BLaER1 treated with 17β-estradiol and CSF1 and Interleukin-3, amounts not matched to agents 10 nM and 100 nM (cell line): ENCODE measurements around the gene MYL7.

Experiments used
- H3K27ac ChIP-seq, 11 experiments: shearing (Covaris generic); formaldehyde crosslinking; 2 replicates each; pipeline ENCODE4 v1.8.1; 2022
- H3K27me3 ChIP-seq, 11 experiments: shearing (Covaris generic); formaldehyde crosslinking; 2 replicates each; pipeline ENCODE4 v1.8.1; 2022
- H3K36me3 ChIP-seq, 11 experiments: shearing (Covaris generic); formaldehyde crosslinking; 2 replicates each; pipeline ENCODE4 v1.8.1; 2022
- H3K4me1 ChIP-seq, 10 experiments: shearing (Covaris generic); formaldehyde crosslinking; 2 replicates each; pipeline ENCODE4 v1.8.1; 2022
- H3K4me2 ChIP-seq, 11 experiments: shearing (Covaris generic); formaldehyde crosslinking; 2 replicates each; pipeline ENCODE4 v1.8.1; 2022
- H3K4me3 ChIP-seq, 10 experiments: shearing (Covaris generic); formaldehyde crosslinking; 2 replicates each; pipeline ENCODE4 v1.8.1; 2022
- H3K9ac ChIP-seq, 11 experiments: shearing (Covaris generic); formaldehyde crosslinking; 2 replicates each; pipeline ENCODE4 v1.8.1; 2022
- H3K9me3 ChIP-seq, 11 experiments: shearing (Covaris generic); formaldehyde crosslinking; replicated peaks in 1 of 11; 2 replicates each; pipeline ENCODE4 v1.8.1; 2022
- H4K20me1 ChIP-seq, 11 experiments: shearing (Covaris generic); formaldehyde crosslinking; 2 replicates each; pipeline ENCODE4 v1.8.1; 2022
- Cebpa-rat ChIP-seq, 11 experiments: shearing (Covaris generic); IDR thresholded peaks; 2 replicates each; pipeline ENCODE4 v1.8.1; 2022

Gene MYL7

DNA sequence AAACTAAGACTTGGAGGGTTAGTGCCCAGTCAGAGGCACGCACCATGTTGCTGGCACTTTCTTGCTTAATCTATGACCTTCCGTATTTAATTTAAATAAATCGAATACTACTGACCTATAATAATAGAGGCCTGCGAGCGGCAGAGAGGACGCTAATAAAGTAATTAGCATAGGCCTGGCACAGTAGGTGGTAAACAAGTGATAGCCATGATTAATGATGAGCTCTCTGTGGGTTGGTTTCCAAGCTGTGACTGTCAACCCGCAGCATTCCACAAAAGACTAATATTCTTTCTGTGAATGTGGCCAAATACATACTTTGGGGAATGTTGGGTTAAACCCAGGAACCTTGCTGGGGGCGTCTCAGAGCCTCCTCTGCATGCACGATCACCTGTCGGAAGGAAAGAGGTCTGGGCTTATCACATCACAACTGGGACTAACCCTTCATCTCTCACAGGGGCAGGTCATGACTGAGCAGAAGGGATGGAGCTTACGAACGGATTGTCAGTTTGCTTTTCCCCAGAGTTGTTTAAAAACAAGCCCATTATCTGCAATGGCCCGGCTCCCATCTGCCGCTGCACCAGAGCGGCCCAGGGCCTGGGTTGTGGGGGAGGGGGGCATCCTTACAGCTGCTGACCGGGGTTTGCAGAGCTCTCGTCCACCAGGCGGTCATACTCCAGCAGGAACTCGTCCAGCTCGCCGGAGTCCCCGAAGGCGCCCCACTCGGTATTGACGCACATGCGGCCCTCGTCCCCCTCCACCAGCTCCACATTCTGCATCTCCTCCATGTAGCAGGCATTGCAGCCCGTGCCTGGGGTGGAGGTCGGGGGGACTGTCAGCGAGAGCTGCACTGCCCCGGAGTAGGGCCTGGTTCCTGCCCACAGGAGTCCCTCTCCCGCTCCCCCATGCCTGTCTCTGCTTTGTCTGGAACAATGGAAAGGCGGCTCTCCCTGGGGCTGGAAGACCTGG, 6.2 kb upstream of the MYL7 start:
- H3K27me3 ChIP-seq, result peaks cover 0 to 8% (median 0%) of the 10 kb centered on the region in 11 experiments; a peak in 4 of 22 replicates
- H3K27ac ChIP-seq, result no peak overlapping the region
- no peaks in the 10 kb centered on the region for H3K9me3 ChIP-seq

DNA sequence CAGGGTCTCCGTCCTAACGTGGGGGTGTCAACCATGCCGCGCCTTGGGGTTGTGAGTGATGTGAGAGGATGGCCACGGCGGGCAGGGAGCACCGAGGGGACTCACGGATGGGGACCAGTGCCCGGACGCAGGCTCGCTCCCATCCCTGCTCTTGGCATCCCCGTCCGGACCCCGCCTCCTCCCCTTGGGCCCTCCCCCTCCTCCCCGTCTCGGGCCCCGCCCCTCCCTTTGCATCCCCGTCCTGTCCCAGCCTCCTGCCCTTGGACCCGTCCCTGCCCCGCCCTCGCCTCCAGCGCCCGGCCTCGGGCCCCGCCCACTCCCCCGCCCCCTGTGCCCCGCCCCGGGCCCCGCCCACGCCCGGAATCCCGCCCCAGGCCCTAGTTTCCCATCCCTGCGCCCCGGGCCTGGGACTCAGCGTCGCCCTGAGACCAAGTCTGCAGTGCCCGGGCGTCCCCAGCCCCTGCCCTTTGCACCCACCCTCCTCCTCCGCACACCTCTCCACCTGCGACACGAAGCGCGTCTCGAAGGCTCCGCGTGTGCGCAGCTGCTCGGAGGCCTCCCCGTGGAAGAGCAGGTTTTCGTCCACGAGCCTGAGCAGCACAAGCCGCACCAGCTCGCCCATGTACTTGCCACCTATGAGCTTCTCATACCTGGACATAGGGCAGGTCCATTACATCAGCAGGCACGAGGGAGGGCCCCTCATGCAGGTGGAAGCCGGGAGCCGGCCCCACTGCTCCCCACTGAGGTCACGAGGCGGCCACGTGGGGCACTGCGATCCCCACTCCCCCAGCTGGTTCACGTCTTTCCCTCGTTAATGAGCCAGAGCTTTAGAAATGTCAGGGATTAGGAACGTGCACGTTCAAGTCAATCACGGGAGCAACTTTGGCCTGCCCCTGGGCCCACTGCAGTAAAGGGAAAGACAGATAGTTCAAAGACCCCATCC, 5.1 kb upstream of the MYL7 start:
- H3K9ac ChIP-seq, result peak overlapping the region in 9 of 11 experiments; percentile 14 to 61 (median 48); a peak in 11 of 22 replicates
- no peaks in the 10 kb centered on the region for H3K36me3 ChIP-seq
- no peaks in the 10 kb centered on the region; a peak in 1 of 22 replicates for H4K20me1 ChIP-seq
- H3K27ac ChIP-seq, result no peak overlapping the region
- H3K9me3 ChIP-seq, result no peaks in the 10 kb centered on the region
- H3K27me3 ChIP-seq, result peaks cover 0 to 8% (median 0%) of the 10 kb centered on the region in 11 experiments; a peak in 4 of 22 replicates
- peaks cover 6 to 32% (median 16%) of the 10 kb centered on the region in 10 experiments; a peak in 19 of 20 replicates for H3K4me1 ChIP-seq
- H3K4me3 ChIP-seq, result peak overlapping the region; percentile 35 to 68 (median 54); a peak in 19 of 20 replicates
- H3K4me2 ChIP-seq, result peak overlapping the region; percentile 83 to 97 (median 89)
- no peak for TF ChIP-seq Cebpa-rat (IDR thresholded peaks at IDR 0.05)

More for the DNA sequence above, 6.2 kb upstream of the MYL7 start:
- TF ChIP-seq Cebpa-rat (IDR thresholded peaks at IDR 0.05), result no peak
- Histone ChIP-seq H3K4me3 (no peak overlapping the region), H3K36me3 (no peaks in the 10 kb centered on the region), H3K4me1 (peaks cover 6 to 23% (median 11%) of the 10 kb centered on the region in 10 experiments; a peak in 19 of 20 replicates), H4K20me1 (no peaks in the 10 kb centered on the region; a peak in 1 of 22 replicates), H3K9ac (no peak overlapping the region), H3K4me2 (no peak overlapping the region)

DNA sequence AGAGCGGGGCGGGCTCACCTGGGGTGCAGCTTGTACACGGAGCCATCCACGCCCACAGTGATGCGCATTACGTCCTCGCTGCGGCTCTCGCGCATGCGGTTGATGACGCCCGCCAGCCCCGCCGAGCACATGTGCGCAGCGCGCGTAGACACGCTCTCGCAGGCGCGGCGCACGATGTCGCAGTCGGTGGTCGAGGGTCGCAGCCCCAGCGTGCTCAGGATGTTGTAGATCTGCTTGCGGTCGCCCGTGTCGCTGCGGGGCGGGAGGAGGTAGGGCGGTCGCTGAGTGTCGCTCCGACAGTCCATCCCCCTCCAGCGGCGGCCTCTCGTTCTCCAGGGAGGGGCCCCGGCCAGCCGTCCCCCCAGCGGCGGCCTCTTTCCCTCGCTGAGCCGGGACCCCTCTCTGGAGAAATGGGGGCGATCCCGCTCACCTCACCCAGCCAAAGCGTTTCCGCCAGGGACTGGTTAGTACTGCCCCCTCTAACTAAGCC, 4.4 kb upstream of the MYL7 start:
- peaks cover 6 to 32% (median 20%) of the 10 kb centered on the region in 10 experiments; a peak in 19 of 20 replicates for H3K4me1 ChIP-seq
- H4K20me1 ChIP-seq, result no peaks in the 10 kb centered on the region; a peak in 1 of 22 replicates
- no peak overlapping the region for H3K27ac ChIP-seq
- peak overlapping the region in 9 of 11 experiments; percentile 14 to 61 (median 48); a peak in 11 of 22 replicates for H3K9ac ChIP-seq
- H3K27me3 ChIP-seq, result peaks cover 0 to 8% (median 0%) of the 10 kb centered on the region in 11 experiments; a peak in 4 of 22 replicates
- no peak for TF ChIP-seq Cebpa-rat (IDR thresholded peaks at IDR 0.05)
- peak overlapping the region; percentile 35 to 68 (median 54); a peak in 19 of 20 replicates for H3K4me3 ChIP-seq
- H3K9me3 ChIP-seq, result no peaks in the 10 kb centered on the region
- H3K4me2 ChIP-seq, result peak overlapping the region; percentile 83 to 97 (median 89)
- H3K36me3 ChIP-seq, result no peaks in the 10 kb centered on the region

DNA sequence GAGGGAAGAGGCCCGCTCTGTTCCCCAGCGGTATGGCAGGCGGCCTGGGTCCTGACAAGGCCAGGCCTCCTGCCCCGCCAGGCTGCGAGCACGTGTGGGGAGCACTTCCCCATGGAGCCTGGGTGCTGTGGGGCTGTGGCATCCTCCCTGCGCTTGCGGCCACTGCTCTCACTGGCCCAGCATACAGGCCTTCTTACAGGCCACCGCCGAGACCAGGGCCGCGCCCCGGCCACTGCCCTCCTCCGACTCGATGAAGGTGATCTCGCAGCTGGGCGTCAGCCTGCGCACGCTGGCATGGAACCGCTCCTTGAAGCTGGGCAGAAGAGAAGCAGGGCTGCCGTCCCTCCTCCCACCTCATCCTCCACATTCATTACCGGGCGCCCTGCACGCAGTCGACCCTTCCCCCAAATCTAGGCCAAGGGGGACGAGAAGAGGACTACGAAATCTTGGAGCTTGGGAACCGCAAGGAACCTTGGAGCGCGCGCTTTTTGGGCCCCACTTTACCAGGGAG, 3.9 kb upstream of the MYL7 start:
- H3K4me3 ChIP-seq, result peak overlapping the region in 5 of 10 experiments; percentile 49 to 68 (median 54); a peak in 5 of 20 replicates
- H3K27me3 ChIP-seq, result peaks cover 0 to 8% (median 0%) of the 10 kb centered on the region in 11 experiments; a peak in 4 of 22 replicates
- peak overlapping the region in 2 of 11 experiments; percentile 33 to 38; a peak in 1 of 22 replicates for H3K9ac ChIP-seq
- no peaks in the 10 kb centered on the region for H3K9me3 ChIP-seq
- no peak overlapping the region for H3K27ac ChIP-seq
- H3K4me2 ChIP-seq, result peak overlapping the region; percentile 83 to 97 (median 89); a peak in 20 of 22 replicates
- H3K36me3 ChIP-seq, result no peaks in the 10 kb centered on the region
- no peaks in the 10 kb centered on the region; a peak in 1 of 22 replicates for H4K20me1 ChIP-seq
- peaks cover 6 to 28% (median 20%) of the 10 kb centered on the region in 10 experiments; a peak in 19 of 20 replicates for H3K4me1 ChIP-seq
- no peak for TF ChIP-seq Cebpa-rat (IDR thresholded peaks at IDR 0.05)

DNA sequence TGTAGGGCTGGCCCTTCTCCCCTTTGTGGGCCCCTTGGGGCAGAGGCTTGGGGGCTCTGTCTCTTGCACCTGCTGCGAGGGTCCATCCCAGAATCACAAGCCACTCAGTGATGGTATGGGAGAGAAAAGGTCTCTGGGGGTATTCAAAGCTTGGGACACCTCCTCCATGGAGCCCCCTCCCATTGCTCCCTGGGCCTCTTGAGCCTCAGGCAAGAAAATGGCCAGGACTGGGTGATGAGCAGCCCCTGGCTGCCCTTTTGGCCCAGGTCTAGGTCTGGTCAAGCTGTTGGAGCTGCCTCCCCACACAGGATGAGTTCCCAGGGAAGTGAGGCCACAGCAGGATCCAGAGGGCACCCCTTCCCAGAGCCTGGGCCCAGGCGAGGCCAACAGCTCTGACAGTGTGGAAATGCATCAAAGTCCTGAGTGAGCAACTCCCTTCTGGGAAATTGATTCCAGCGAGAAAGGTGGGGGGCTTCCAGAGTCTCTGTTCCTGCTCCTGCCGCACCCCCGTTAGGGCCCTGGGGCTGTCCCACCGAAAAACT, 3.4 kb upstream of the MYL7 start:
- Histone ChIP-seq H3K4me3 (no peak overlapping the region), H3K4me2 (peak overlapping the region in 2 of 11 experiments; percentile 84 to 89; a peak in 5 of 22 replicates), H3K4me1 (peaks cover 6 to 28% (median 20%) of the 10 kb centered on the region in 10 experiments; a peak in 19 of 20 replicates), H4K20me1 (no peaks in the 10 kb centered on the region; a peak in 1 of 22 replicates), H3K9me3 (no peaks in the 10 kb centered on the region), H3K27me3 (peaks cover 0 to 8% (median 0%) of the 10 kb centered on the region in 11 experiments; a peak in 4 of 22 replicates), H3K27ac (no peak overlapping the region), H3K36me3 (no peaks in the 10 kb centered on the region), H3K9ac (no peak overlapping the region)
- TF ChIP-seq Cebpa-rat (IDR thresholded peaks at IDR 0.05), result no peak

DNA sequence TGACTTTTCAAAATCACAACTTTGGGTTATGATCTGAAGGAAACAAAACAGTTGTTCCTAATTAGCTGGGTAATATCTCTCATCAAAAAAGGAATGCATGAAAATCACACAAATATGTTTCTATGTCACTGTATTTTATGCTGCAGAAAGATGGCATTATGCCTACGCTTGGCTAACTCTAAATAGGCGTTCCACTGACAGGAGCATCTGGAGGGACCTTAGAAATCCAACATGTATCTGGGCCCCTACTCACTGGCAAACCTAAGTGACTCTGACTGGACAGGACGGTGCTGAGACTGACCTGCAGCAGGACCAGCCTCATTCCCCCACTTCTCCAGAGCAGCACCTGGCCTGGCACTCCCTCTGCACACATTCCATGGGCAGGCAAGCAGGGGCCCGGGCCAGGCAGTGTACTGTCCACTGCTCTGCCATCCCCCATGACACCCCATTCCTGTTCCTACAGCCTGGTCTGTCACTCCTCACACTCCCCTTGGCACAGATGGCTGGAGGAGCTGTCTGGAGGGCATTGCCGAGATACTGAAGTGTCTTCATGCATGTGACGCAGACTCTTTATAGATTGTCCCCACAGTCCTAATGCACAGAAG, 2.6 kb upstream of the MYL7 start:
- H3K9me3 ChIP-seq, result no peaks in the 10 kb centered on the region
- no peak overlapping the region for H3K27ac ChIP-seq
- no peaks in the 10 kb centered on the region; a peak in 1 of 22 replicates for H4K20me1 ChIP-seq
- TF ChIP-seq Cebpa-rat (IDR thresholded peaks at IDR 0.05), result no peak
- peaks cover 6 to 28% (median 20%) of the 10 kb centered on the region in 10 experiments; a peak in 19 of 20 replicates for H3K4me1 ChIP-seq
- H3K27me3 ChIP-seq, result peaks cover 0 to 8% (median 0%) of the 10 kb centered on the region in 11 experiments; a peak in 4 of 22 replicates
- H3K9ac ChIP-seq, result no peak overlapping the region
- no peak overlapping the region for H3K4me2 ChIP-seq
- H3K4me3 ChIP-seq, result no peak overlapping the region
- no peaks in the 10 kb centered on the region for H3K36me3 ChIP-seq

DNA sequence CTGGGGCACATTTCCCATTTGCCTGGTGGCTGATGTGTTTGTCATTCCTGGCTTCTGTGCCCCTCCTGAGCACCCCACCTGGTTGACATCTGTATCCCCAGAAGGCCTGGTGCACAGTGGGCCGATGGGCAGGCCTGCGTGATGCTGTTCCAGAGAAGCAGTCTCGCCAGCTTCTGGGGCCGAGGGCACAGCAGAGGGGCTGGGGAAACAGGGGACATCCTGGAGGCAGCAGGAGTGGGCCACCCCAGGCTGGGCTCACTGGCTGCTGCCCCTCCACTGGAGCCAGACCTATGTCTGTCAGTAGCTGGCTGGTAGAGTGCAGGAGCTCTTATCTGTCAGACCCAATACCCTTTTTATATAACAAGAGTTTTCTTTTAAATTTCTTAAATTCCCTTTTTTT, 896 bp upstream of the MYL7 start:
- H3K4me2 ChIP-seq, result 0 out of 22 replicates have a peak overlapping the region, but pooled peaks of 2 of the 11 experiments have one; percentile 67 to 72
- H3K27me3 ChIP-seq, result peaks cover 0 to 8% (median 0%) of the 10 kb centered on the region in 11 experiments; a peak in 4 of 22 replicates
- H3K4me3 ChIP-seq, result no peak overlapping the region
- H3K27ac ChIP-seq, result no peak overlapping the region
- H4K20me1 ChIP-seq, result no peaks in the 10 kb centered on the region; a peak in 1 of 22 replicates
- H3K9me3 ChIP-seq, result no peaks in the 10 kb centered on the region
- peaks cover 6 to 28% (median 20%) of the 10 kb centered on the region in 10 experiments; a peak in 19 of 20 replicates for H3K4me1 ChIP-seq
- no peak for TF ChIP-seq Cebpa-rat (IDR thresholded peaks at IDR 0.05)
- no peak overlapping the region for H3K9ac ChIP-seq
- no peaks in the 10 kb centered on the region for H3K36me3 ChIP-seq
